Measurements from ENCODE around the gene DDR2. TPM values are rescaled to one million over a fixed set of nuclear protein-coding genes. Genes with fewer than 3 reads are reported as not detected.
"Not testable (repeated sequence)": the region's sequence is repeated elsewhere in the genome, so short reads cannot be mapped to it uniquely, and the experiment has no call there.

The DDR2 gene
- polyA plus RNA-seq, 1 donor = 18.3 TPM

GRCh38 chr1:162788783-162789182 is 156.5 kb downstream of the DDR2 start:
- WGBS (ENCODE audit: insufficient coverage, low lambda C conversion rate) = no CpG with 5 or more reads among the region's 1 CpG
- not testable (repeated sequence) for H3K27ac ChIP-seq (ENCODE audit: low read length)

GRCh38 chr1:162790303-162790984 is 158.2 kb downstream of the DDR2 start, which contains the start of gene HSD17B7:
HSD17B7 (plus strand) TSS chr1:162790702; CDS start chr1:162790801, 99 bp downstream.
- peak within 1 kb of the TSS; percentile 60 for H3K4me3 ChIP-seq (ENCODE audit: low read length)
- H3K9me3 ChIP-seq (ENCODE audit: control insufficient read depth, low read depth, low read length); H3K4me1 ChIP-seq (ENCODE audit: control insufficient read depth, insufficient read depth, low read length); H3K27me3 ChIP-seq (ENCODE audit: control insufficient read depth, insufficient read depth, low read length); H3K36me3 ChIP-seq (ENCODE audit: control insufficient read depth, insufficient read depth, low read length): not testable (repeated sequence)
- WGBS (ENCODE audit: insufficient coverage, low lambda C conversion rate) = no CpG with 5 or more reads among the region's 49 CpGs
- H3K27ac ChIP-seq (ENCODE audit: low read length) = peak within 1 kb of the TSS; percentile 76
- DNase-seq = peak; percentile 73 to 91

More at GRCh38 chr1:162788783-162789182, 156.5 kb downstream of the DDR2 start:
- DNase-seq = peak; percentile 51 to 65
- H3K4me1 ChIP-seq (ENCODE audit: control insufficient read depth, insufficient read depth, low read length); H3K27me3 ChIP-seq (ENCODE audit: control insufficient read depth, insufficient read depth, low read length); H3K36me3 ChIP-seq (ENCODE audit: control insufficient read depth, insufficient read depth, low read length); H3K9me3 ChIP-seq (ENCODE audit: control insufficient read depth, low read depth, low read length); H3K4me3 ChIP-seq (ENCODE audit: low read length): not testable (repeated sequence)

GRCh38 chr1:162790985-162791357 is 158.7 kb downstream of the DDR2 start:
- Histone ChIP-seq H3K4me3 (ENCODE audit: low read length) (peak overlapping the region; percentile 60), H3K27ac (ENCODE audit: low read length) (peak overlapping the region; percentile 76)
- not testable (repeated sequence) for H3K9me3 ChIP-seq (ENCODE audit: control insufficient read depth, low read depth, low read length); H3K27me3 ChIP-seq (ENCODE audit: control insufficient read depth, insufficient read depth, low read length); H3K36me3 ChIP-seq (ENCODE audit: control insufficient read depth, insufficient read depth, low read length); H3K4me1 ChIP-seq (ENCODE audit: control insufficient read depth, insufficient read depth, low read length)
- WGBS (ENCODE audit: insufficient coverage, low lambda C conversion rate) = no CpG with 5 or more reads among the region's 8 CpGs
- DNase-seq = peak in 1 of 2 donors; percentile 17

GRCh38 chr1:162794284-162794683 is 162.0 kb downstream of the DDR2 start:
- H3K4me3 ChIP-seq (ENCODE audit: low read length); H3K27ac ChIP-seq (ENCODE audit: low read length); H3K9me3 ChIP-seq (ENCODE audit: control insufficient read depth, low read depth, low read length); DNase-seq; H3K36me3 ChIP-seq (ENCODE audit: control insufficient read depth, insufficient read depth, low read length); H3K4me1 ChIP-seq (ENCODE audit: control insufficient read depth, insufficient read depth, low read length); H3K27me3 ChIP-seq (ENCODE audit: control insufficient read depth, insufficient read depth, low read length): not testable (repeated sequence)
- 83% methylated on average over 1 of the region's 1 CpG for WGBS (ENCODE audit: insufficient coverage, low lambda C conversion rate)

GRCh38 chr1:162796617-162797279 is 164.5 kb downstream of the DDR2 start:
- H3K27me3 ChIP-seq (ENCODE audit: control insufficient read depth, insufficient read depth, low read length); H3K36me3 ChIP-seq (ENCODE audit: control insufficient read depth, insufficient read depth, low read length); H3K4me1 ChIP-seq (ENCODE audit: control insufficient read depth, insufficient read depth, low read length); H3K9me3 ChIP-seq (ENCODE audit: control insufficient read depth, low read depth, low read length); H3K27ac ChIP-seq (ENCODE audit: low read length); H3K4me3 ChIP-seq (ENCODE audit: low read length); DNase-seq: not testable (repeated sequence)
- no CpG with 5 or more reads among the region's 4 CpGs for WGBS (ENCODE audit: insufficient coverage, low lambda C conversion rate)

GRCh38 chr1:162799995-162800830 is 167.9 kb downstream of the DDR2 start:
- DNase-seq = peak; percentile 40 to 51

GRCh38 chr1:162807503-162807902 is 175.2 kb downstream of the DDR2 start:
- not testable (repeated sequence) for H3K27me3 ChIP-seq (ENCODE audit: control insufficient read depth, insufficient read depth, low read length); H3K4me1 ChIP-seq (ENCODE audit: control insufficient read depth, insufficient read depth, low read length); H3K4me3 ChIP-seq (ENCODE audit: low read length); H3K9me3 ChIP-seq (ENCODE audit: control insufficient read depth, low read depth, low read length); DNase-seq; H3K27ac ChIP-seq (ENCODE audit: low read length); H3K36me3 ChIP-seq (ENCODE audit: control insufficient read depth, insufficient read depth, low read length)
- WGBS (ENCODE audit: insufficient coverage, low lambda C conversion rate) = no CpG with 5 or more reads among the region's 2 CpGs

More at GRCh38 chr1:162799995-162800830, 167.9 kb downstream of the DDR2 start:
- H3K4me3 ChIP-seq (ENCODE audit: low read length); H3K27me3 ChIP-seq (ENCODE audit: control insufficient read depth, insufficient read depth, low read length); H3K27ac ChIP-seq (ENCODE audit: low read length); H3K36me3 ChIP-seq (ENCODE audit: control insufficient read depth, insufficient read depth, low read length); H3K9me3 ChIP-seq (ENCODE audit: control insufficient read depth, low read depth, low read length); H3K4me1 ChIP-seq (ENCODE audit: control insufficient read depth, insufficient read depth, low read length): not testable (repeated sequence)
- no CpG with 5 or more reads among the region's 6 CpGs for WGBS (ENCODE audit: insufficient coverage, low lambda C conversion rate)

GRCh38 chr1:162812357-162812756 is 180.1 kb downstream of the DDR2 start:
- not testable (repeated sequence) for H3K36me3 ChIP-seq (ENCODE audit: control insufficient read depth, insufficient read depth, low read length); H3K4me3 ChIP-seq (ENCODE audit: low read length); H3K27ac ChIP-seq (ENCODE audit: low read length); DNase-seq; H3K9me3 ChIP-seq (ENCODE audit: control insufficient read depth, low read depth, low read length); H3K27me3 ChIP-seq (ENCODE audit: control insufficient read depth, insufficient read depth, low read length); H3K4me1 ChIP-seq (ENCODE audit: control insufficient read depth, insufficient read depth, low read length)
- WGBS (ENCODE audit: insufficient coverage, low lambda C conversion rate) = no CpG with 5 or more reads among the region's 2 CpGs

GRCh38 chr1:162818136-162818535 is 185.9 kb downstream of the DDR2 start:
- H3K36me3 ChIP-seq (ENCODE audit: control insufficient read depth, insufficient read depth, low read length); H3K4me1 ChIP-seq (ENCODE audit: control insufficient read depth, insufficient read depth, low read length); H3K27ac ChIP-seq (ENCODE audit: low read length); H3K4me3 ChIP-seq (ENCODE audit: low read length); DNase-seq; H3K9me3 ChIP-seq (ENCODE audit: control insufficient read depth, low read depth, low read length): not testable (repeated sequence)
- H3K27me3 ChIP-seq (ENCODE audit: control insufficient read depth, insufficient read depth, low read length) = peaks cover 15% of the 10 kb centered on the region
- WGBS (ENCODE audit: insufficient coverage, low lambda C conversion rate) = no CpG with 5 or more reads among the region's 2 CpGs

- not testable (repeated sequence) for H3K4me1 ChIP-seq (ENCODE audit: control insufficient read depth, insufficient read depth, low read length); H3K36me3 ChIP-seq (ENCODE audit: control insufficient read depth, insufficient read depth, low read length); H3K9me3 ChIP-seq (ENCODE audit: control insufficient read depth, low read depth, low read length); DNase-seq; H3K4me3 ChIP-seq (ENCODE audit: low read length); H3K27ac ChIP-seq (ENCODE audit: low read length)
- WGBS (ENCODE audit: insufficient coverage, low lambda C conversion rate) = no CpG with 5 or more reads among the region's 1 CpG
- peaks cover 15% of the 10 kb centered on the region for H3K27me3 ChIP-seq (ENCODE audit: control insufficient read depth, insufficient read depth, low read length)
Observed at GRCh38 chr1:162818666-162819065, 186.4 kb downstream of the DDR2 start.
